Daoy (cell line): ENCODE results near the gene ACTA1. TPM values are rescaled to one million over a fixed set of nuclear protein-coding genes. Genes with fewer than 3 reads are reported as not detected.
A peak's percentile ranks its signal among the peaks of the same experiment; 100 is the strongest.
"Not testable (repeated sequence)": the region's sequence is repeated elsewhere in the genome, so short reads cannot be mapped to it uniquely, and the experiment has no call there.

Experiments used
- DNase-seq: peaks from one replicate; pipeline ENCODE4 v3.0.0-alpha.2; 2015; ENCODE audit warnings: low read depth
- total RNA-seq: library from RNA; depleted of rRNA; stranded (reverse); fragments of >200 nt; shearing (Covaris generic); gene quantifications from 2 replicates; pipeline ENCODE4 v1.2.3, GENCODE V29; 2014

The ACTA1 gene
- total RNA-seq, 1 experiment from 2014 or later: not detected

DNA sequence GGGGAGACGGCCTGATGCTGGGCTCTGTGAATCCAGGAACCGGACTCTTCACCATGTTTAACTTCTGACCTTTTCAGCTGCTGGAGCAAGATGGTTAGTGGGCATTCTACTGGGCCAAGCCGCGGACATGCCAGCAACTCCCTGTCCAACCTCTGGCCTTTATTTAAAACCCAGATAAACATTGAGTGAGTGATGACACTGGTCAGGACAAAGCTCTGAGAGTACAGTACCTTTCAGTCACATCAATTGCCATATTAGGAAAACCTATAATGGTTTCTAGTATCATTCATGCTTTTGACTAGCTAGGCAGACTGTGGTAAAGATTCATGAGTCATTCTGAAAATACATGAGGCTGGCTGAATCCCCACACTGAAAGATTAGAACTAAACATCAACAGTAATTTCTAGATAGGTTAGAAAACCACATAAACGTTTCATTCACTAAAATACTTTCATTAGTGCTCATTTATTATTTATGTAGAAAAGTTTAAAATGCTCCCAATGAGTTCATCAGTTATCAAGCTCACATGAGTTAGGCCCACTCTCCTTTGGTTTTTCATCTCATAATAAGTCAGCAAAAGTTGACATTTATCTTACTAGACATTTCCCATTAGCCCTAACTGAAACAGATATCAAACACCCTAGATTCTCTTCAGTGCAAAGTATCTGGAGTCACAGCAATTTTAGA lies 7.1 kb upstream of the ACTA1 start:
- peak; percentile 70 for DNase-seq

DNA sequence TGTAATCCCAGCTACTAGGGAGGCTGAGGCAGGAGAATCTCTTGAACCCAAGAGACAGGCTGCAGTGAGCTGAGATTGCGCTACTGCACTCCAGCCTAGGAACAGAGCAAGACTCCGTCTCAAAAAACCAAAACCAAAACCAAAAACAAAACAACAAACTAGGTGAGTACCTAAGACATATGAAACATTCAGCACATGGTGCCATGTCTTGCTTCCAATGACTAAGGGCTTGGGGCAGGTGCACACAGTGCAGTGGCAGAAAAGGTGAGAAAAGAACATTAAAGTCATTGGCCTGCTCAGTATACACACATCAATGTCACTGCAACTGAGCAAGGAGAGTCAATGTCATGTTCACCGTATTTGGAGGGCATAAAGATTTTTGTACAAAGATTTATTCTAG lies 4.1 kb upstream of the ACTA1 start:
- DNase-seq: no peak

DNA sequence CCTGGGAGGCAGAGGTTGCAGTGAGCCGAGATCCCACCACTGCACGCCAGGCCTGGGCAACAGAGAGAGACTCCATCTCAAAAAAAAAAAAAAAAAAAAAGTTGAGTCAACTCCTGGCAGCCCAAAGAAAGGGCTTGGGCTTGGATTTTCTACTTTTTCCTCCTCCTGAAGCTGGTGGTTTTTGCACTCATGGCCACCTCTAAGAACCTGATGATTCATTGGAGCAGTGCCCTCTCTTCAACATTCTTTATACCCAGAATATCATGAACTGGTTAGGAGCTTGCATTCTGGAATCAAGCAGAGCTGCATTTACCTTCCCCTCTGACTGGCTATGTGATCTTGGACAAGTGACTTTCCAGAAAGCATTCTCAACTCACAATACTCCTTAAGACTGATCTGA lies 3.5 kb upstream of the ACTA1 start:
- DNase-seq: no peak

DNA sequence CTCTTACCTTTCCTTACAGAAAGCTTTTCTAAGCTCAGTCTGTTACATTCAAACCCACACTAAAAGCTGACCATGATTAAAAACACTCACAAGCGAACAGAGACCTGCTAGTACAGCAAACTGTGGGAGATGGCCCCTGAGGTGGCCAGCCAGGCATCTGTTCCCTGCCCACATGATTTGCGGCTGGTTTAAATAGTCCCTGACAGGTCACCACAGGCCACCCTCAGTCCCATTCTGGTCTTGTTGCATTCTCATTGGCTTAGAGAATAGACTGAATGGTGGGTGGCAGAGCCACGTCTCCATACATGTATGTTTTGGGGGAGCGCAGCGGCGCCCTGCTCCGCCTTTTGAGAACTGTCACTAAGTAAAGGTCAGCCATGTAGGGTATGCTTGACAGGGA lies 2.3 kb upstream of the ACTA1 start:
- no peak for DNase-seq

DNA sequence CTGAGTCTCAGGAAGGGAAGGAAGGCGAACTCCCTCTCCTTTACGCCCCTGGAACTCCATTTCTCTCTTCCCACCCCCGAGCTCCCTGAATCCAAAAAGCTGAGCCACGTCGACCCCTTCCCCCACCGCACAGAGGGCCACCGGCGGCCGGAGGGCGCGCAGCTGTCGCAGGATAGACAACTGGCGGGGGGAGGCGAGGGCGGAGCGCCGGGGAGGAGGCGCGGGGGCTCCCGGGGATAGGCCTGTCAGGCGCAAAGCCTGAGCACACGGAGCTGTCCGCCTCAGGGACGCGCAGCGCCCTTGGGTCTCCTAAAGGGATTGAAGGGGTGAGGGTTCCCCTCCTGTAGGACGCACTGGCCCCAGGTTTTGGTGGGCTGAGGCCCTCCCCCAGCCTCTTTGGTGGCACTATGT lies 752 bp upstream of the ACTA1 start:
- DNase-seq: no peak

DNA sequence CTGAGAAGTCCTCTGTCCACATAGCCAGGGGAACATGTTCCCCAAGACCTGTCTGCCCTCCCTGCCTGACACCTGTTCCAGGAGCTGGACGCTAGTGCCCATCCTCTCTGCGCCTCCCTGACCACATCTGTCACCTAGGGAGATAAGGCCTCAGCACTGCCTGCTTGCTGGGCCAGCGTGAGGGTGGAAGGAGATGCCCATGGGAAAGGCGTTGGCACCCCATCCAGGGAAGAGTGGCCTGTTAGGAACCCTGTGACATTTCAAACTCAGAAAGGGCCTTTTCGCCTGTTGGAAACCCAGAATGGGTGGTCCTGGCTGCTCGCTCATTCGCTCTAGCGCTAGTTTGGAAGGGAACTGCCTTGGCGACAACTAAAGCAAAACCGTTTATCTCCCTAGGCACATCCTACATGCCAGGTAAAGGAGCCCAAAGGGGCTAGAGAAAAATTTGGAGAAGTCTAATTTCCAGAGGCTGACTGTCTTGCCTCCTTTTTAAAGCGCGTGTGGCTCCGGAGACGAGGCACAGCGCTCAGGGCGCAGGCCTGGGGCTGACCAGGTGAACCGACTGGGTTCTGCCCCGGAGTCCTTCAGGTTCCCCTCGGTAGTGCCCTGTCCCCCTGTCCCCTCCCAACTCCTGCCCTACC lies 410 bp downstream of the ACTA1 start:
- DNase-seq: no peak

DNA sequence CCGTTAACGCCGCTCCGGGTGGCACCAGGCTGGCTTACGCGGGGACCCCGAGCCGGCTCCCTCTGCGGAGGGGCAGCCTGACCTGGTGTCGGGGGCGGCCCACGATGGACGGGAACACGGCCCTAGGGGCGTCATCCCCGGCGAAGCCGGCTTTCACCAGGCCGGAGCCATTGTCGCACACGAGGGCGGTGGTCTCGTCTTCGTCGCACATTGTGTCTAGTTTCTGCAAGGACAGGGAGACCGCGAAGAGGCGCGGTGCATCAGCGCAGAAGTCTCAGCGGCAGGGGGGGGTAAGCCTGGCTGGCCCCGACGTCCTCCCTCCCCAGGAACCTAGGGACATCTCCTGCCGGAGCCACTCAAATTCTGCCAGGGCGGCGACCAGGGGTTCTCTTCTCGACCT lies 989 bp downstream of the ACTA1 start:
- no peak for DNase-seq

DNA sequence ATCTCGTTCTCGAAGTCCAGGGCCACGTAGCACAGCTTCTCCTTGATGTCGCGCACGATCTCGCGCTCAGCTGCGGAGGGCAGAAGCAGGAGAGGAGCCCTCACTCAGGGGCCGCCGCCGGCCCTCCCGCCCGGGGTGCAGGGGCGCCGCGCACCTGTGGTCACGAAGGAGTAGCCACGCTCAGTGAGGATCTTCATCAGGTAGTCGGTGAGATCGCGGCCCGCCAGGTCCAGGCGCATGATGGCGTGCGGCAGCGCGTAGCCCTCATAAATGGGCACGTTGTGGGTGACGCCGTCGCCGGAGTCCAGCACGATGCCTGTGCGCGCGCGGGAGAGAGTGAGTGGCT lies 1.8 kb downstream of the ACTA1 start:
- no peak for DNase-seq

DNA sequence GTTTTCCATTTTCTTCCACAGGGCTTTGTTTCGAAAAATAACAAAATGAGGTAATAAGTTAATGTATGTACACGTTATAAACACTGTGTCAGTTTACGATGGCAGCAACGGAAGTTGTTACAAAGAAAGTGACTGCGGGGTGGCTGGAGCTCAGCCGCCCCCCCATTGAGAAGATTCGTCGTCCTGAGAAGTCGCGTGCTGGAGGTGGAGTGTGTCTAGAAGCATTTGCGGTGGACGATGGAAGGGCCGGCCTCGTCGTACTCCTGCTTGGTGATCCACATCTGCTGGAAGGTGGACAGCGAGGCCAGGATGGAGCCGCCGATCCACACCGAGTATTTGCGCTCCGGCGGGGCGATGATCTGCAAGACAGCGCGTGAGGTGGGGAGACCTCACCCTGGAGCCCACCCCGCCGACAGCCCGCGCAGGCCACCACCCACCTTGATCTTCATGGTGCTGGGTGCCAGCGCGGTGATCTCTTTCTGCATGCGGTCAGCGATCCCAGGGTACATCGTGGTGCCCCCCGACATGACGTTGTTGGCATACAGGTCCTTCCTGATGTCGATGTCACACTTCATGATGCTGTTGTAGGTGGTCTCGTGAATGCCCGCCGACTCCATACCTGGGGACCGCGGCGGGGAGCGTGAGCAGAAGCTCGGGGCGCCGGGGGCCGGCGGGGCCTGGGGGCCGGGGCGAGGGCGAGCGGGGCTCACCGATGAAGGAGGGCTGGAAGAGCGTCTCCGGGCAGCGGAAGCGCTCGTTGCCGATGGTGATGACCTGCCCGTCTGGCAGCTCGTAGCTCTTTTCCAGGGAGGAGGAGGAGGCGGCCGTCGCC lies 2.4 kb downstream of the ACTA1 start:
- no peak for DNase-seq

DNA sequence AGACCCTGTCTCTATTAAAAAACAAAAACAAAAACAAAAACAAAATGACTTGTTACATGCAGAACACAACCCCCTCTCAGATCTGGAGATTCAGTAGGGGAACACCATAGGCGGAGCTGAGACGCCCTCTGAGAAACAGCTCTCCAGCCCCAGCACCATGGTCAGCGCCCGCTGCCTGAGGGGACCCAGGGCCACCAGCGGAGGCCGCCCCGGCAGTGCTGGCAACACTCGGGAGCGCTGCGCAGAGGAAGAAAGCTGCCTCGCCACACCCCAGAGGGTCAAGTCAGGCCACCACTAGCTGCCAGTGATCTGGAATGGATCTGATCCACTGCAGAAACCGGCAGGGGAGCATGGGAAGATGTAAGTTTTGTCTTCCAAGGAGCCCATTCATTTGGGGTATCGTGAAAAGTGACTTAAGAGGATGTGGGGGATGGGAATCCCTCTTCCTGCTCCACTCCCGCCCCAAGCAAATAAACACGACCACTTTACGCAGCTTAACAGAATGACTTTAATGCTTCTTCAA lies 3.1 kb downstream of the ACTA1 start:
- peak; percentile 67 for DNase-seq

DNA sequence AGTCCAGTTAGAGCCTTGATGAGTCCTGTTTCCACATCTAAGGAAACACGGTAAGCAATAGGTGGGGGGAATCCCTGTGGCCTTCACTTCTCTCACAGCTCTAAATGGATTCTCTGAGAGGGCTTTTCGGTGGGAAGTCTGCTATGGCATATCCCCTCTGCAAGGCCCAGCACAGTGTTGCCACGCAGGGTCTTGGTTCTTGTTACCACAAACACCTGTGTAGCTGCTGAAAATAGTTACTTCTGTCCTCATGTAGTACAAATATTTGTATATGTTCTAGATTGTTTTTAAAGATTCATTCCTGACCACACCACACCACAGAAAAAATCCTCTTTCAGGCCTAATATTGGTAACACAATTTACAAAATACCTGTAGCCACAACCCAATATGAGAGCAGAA lies 5.6 kb downstream of the ACTA1 start:
- DNase-seq: no peak

DNA sequence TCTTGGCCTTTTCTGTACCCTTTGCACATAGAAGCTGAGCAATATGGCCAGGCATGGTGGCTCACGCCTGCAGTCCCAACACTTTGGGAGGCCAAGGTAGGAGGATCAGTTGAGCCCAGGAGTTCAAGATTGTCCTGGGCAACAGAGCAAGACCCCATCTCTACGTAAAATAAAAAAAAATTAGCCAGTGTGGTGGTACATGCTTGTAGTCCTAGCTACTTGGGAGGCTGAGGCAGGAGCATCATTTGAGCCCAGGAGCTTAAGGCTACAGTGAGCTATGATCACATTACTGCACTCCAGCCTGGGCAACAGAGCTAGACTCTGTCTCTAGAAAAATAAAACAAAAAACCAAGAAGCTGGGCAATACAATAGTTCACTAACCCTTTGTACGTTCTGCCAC lies 6.3 kb downstream of the ACTA1 start:
- DNase-seq: no peak

DNA sequence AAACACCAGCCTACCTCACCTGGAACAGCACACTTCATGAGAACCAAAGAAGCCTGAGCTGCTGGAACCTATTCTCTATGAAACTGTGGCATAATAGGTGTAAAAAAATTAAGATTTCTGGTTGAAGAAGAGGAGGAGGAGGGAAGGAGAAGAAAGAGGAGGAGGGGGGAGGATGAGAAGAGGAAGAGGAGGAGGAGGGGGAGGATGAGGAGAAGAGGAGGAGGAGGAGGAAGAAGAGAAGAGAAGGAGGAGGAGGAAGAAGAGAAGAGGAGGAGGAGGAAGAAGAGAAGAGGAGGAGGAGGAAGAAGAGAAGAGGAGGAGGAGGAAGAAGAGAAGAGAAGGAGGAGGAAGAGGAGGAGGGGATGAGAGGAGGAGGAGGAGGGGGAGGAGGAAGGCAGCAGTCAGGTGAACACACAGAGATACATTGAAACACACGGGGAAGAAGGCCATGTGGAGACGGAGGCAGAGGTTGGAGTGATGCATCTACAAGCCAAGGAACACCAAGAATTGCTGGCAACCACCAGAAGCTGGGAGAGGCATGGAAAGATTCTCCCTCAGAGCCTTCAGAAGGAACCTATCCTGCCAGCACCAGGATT lies 8.2 kb downstream of the ACTA1 start:
- no peak for DNase-seq

DNA sequence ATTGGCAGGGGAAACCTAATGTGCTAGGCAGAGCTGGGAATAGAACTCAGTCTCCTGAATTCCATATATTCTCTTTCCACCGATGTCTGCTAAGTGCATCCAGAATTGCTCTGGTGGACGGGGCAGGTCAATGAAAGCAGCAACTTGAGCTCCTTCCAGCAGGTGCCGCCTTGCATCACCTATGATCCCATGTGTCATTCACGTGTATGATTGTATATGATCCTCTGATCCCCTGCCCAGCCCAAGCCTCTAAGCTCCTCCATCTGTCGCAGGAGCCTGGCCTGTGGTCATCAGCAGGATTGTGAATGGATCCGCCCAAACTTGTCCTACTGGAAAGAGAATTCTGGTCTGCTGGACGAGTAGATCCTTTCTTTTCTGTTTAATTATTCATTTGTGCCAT lies 13.1 kb downstream of the ACTA1 start:
- no peak for DNase-seq

DNA sequence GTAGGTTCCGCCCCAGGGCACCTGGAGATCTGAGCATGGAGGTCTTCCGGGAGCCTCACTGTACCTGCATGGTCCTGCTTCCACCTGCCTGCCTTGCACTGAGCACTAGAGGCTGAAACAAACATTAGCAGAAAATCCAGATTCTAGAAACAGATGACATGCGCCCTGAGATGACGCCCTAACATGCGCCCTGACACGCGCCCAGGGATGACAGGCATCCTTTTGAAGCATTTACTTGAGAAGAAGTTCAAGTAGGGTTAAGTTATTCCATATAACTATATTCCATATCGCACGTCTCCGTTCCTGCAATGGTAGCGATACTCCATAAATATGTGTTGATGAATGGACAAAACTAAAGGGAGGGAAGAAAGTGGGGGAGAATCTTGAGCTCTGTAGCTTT lies 13.7 kb downstream of the ACTA1 start:
- no peak for DNase-seq

DNA sequence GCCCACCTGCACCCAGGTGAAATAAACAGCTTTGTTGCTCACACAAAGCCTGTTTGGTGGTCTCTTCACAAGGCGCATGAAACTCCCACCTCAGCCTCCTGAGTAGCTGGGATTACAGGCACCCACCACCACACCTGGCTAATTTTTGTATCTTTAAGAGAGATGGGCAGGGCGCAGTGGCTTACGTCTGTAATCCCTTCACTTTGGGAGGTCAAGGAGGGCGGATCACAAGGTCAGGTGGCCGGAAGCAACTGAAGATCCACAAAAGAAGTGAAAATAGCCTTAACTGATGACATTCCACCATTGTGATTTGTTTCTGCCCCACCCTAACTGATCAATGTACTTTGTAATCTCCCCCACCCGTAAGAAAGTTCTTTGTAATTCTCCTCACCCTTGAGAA lies 15.3 kb downstream of the ACTA1 start:
- DNase-seq: not testable (repeated sequence)

DNA sequence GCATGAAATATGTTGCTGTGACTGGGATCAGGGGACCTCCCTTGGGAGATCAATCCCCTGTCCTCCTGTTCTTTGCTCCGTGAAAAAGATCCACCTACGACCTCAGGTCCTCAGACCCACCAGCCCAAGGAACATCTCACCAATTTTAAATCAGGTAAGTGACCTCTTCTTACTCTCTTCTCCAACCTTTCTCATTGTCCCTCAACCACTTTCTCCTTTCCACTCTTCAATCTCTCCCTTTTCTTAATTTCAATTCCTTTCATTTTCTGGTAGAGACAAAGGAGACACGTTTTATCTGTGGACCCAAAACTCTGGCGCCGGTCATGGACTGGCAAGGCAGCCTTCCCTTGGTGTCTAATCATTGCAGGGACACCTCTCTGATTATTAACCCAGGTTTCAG lies 21.1 kb downstream of the ACTA1 start:
- not testable (repeated sequence) for DNase-seq

DNA sequence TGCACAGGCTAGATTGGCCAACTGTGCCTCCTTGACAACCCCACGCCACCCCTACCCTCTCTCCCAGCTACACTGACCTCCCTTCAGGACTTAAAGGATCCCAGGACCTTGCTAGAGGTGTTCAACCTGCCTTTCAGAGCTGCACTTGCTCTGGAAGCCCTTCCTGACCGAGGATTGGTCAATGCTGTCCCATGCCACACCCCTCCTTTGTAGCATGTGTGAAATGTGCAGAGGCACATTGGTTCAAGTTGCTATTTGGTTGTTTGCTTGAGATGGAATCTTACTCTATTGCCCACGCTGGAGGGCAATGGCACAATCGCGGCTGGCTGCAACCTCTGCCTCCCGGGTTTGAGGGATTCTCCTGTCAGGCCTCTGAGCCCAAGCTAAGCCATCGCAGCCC lies 21.8 kb downstream of the ACTA1 start:
- no peak for DNase-seq

DNA sequence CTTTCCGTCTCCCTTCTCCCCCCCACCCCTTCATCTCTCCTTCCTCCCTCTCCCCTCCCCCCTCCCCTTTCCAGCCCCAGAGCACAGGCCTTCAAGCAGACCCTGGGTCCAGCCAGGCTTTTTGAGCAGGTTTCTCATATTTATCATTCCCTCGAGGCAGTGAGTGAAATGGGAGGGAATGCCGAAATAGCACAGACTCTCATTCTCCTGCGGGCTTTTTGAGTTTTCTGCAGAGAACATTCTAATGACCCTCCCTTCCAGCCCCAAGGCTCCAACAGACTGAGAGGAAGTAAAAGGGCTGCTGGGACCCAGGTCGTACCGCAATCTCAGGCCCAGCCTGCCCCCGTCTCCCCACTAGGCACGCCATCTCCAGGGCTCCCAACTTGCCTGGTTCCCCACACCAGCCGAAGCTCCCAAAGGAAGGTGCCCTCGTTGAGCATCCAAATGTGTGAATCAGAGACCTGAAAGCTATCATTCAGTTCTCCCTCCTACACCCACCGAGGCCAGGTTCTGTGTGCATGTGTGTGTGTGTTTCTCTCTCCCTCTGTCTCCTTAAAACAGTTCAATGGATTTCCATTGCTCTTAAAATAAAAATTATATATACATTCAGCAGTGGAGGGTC lies 22.3 kb downstream of the ACTA1 start:
- DNase-seq: no peak

DNA sequence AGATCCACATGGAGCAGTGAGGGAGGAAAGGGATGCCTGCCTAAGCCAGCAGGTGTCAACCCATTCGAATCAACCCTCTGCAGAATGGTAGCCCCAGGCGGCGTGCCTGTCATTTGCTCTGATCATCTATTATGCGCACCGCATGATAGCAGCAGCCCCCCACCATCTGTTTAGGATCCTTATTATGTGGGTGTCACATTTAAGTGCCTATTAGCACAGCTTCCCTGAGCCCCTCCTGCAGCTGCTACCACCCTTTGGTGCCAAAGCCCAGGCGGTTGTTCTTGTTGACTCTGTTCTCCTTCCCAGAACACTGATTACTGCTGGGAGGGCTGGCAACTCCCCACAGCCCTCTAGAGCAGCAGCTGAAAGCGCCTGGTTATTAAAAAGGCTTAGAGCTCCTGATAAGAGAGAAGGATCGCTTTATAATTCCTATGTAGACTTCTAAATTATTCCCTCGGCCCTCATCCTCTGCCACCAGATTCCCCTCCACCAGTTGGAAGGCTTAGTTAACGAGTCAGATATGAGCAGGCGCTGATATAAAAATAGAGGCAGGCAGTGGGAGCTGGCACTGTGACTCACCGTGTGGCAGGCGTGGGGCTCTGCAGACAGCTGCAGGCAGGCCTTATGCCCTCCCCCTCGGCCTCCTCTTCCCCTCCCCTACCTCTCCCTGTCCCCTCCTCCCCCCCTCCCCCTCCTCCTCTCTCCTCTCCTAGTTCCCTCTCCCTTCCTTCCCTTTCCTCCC lies 23.0 kb downstream of the ACTA1 start:
- peak; percentile 83 for DNase-seq

DNA sequence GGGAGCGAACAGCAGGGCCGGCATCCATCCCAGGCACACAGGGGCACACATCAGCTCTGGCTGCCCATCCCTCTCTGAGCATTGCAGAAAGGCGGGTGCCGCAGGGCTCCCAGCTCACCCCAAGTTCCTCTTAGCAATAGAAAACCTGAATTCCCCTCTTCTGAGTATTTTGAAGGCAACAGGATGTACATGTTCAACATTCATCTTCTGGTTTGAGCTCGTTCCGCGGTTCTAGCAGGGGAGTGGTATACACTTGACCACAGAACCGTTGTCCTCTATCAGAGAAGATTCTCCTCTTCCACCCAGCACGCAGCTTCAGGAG lies 23.6 kb downstream of the ACTA1 start:
- DNase-seq: no peak
